ENCODE results near the gene CDKN2A.

DNA sequence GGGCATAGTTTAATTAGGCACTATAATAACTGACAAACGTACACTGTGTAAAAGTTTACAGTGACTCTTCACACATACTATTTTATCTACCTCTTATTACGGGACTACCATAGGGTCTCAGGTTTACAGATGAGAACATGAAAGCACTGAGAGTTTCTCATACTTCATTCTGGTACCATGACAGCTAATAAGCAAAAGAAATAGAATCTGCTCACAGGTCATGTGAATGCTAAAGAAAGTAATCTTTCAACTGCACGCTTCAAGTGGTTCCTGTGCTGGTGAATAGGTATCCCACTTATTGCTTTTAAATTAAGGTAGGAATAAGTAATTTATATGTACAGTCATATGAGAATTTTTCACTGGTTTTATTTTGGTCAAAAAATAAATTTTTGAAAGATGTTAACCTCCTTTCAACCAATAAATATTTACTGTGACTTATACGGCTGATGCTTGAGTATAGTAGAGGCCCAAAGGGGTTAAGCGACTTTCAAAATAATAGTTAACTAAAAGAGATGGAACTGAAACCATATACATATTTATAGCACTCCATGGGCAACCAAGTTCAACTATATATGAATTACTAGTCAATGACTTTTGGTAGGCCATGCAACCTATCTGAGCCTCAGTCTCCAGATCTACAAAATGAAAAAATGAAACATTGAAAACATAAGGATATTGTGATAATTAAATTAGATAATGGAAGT, 8.1 kb downstream of the CDKN2A start:
- TF ChIP-seq, protein P1, sequence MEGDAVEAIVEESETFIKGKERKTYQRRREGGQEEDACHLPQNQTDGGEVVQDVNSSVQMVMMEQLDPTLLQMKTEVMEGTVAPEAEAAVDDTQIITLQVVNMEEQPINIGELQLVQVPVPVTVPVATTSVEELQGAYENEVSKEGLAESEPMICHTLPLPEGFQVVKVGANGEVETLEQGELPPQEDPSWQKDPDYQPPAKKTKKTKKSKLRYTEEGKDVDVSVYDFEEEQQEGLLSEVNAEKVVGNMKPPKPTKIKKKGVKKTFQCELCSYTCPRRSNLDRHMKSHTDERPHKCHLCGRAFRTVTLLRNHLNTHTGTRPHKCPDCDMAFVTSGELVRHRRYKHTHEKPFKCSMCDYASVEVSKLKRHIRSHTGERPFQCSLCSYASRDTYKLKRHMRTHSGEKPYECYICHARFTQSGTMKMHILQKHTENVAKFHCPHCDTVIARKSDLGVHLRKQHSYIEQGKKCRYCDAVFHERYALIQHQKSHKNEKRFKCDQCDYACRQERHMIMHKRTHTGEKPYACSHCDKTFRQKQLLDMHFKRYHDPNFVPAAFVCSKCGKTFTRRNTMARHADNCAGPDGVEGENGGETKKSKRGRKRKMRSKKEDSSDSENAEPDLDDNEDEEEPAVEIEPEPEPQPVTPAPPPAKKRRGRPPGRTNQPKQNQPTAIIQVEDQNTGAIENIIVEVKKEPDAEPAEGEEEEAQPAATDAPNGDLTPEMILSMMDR (IDR thresholded peaks at IDR 0.05; ENCODE audit: poor library complexity, severe bottlenecking), result no peak
- no peak for TF ChIP-seq MXI1 (conservative IDR thresholded peaks at IDR 0.05; ENCODE audit: poor library complexity, severe bottlenecking)

Measured in neural cell (in vitro differentiated cells).